HepG2 (cell line): Measurements from ENCODE around the gene SMIM20. TPM values are rescaled to one million over a fixed set of nuclear protein-coding genes. Genes with fewer than 3 reads are reported as not detected.

ENCODE experiments used
- ESRRA ChIP-seq: sonication (generic); formaldehyde crosslinking; IDR thresholded peaks from 2 replicates; pipeline ENCODE4 v1.5.1; 2020; ENCODE audit warnings: mild to moderate bottlenecking, low read depth, missing genetic modification reagents
- HNRNPL ChIP-seq: fragments of 200-400 bp; formaldehyde crosslinking; IDR thresholded peaks from 2 replicates; pipeline ENCODE4 v1.6.1; 2017; ENCODE audit warnings: mild to moderate bottlenecking, low read depth, low read length
- HNRNPLL ChIP-seq: fragments of 200-400 bp; formaldehyde crosslinking; IDR thresholded peaks from 2 replicates; pipeline ENCODE4 v1.6.1; 2017; ENCODE audit warnings: mild to moderate bottlenecking, low read depth, low read length; ENCODE audit not compliant: poor library complexity, severe bottlenecking
- MEIS1 ChIP-seq: sonication (generic); formaldehyde crosslinking; IDR thresholded peaks from 2 replicates; pipeline ENCODE4 v1.9.0; 2021; ENCODE audit warnings: mild to moderate bottlenecking, missing genetic modification reagents, moderate library complexity, borderline replicate concordance
- NCOA2 ChIP-seq: sonication (generic); formaldehyde crosslinking; IDR thresholded peaks from 2 replicates; pipeline ENCODE4 v1.8.0; 2022; ENCODE audit warnings: inconsistent platforms
- NR2F6 ChIP-seq, 2 experiments: IDR thresholded peaks; 2 replicates each; pipeline ENCODE4 v1.6.1; 2016; ENCODE audit warnings: antibody characterized with exemption in 1 of 2, mild to moderate bottlenecking in 1 of 2
- PHF21A ChIP-seq: sonication (generic); formaldehyde crosslinking; IDR thresholded peaks from 2 replicates; pipeline ENCODE4 v1.5.0; 2020; ENCODE audit warnings: mild to moderate bottlenecking, missing genetic modification reagents
- SALL2 ChIP-seq: sonication (generic); formaldehyde crosslinking; IDR thresholded peaks from 2 replicates; pipeline ENCODE4 v1.8.1; 2023; ENCODE audit warnings: mild to moderate bottlenecking, missing genetic modification reagents, inconsistent platforms
- SOX5 ChIP-seq: IDR thresholded peaks from 2 replicates; pipeline ENCODE4 v1.6.1; 2016; ENCODE audit warnings: borderline replicate concordance
- SUZ12 ChIP-seq: fragments of 150-350 bp; IDR thresholded peaks from 2 replicates; pipeline ENCODE4 v1.6.1; 2014; ENCODE audit warnings: low read depth, low read length
- TBL1XR1 ChIP-seq: fragments of 150-350 bp; IDR thresholded peaks from 2 replicates; pipeline ENCODE4 v1.6.1; 2014; ENCODE audit warnings: borderline replicate concordance, low read length; ENCODE audit not compliant: partially characterized antibody
- ZBTB1 ChIP-seq: sonication (generic); formaldehyde crosslinking; IDR thresholded peaks from 2 replicates; pipeline ENCODE4 v1.4.0; 2020; ENCODE audit warnings: missing genetic modification reagents, borderline replicate concordance
- ZBTB33 ChIP-seq: sonication (generic); formaldehyde crosslinking; IDR thresholded peaks from 2 replicates; pipeline ENCODE4 v1.4.0; 2020; ENCODE audit warnings: missing genetic modification reagents
- ZNF597 ChIP-seq: sonication (generic); formaldehyde crosslinking; IDR thresholded peaks from 2 replicates; pipeline ENCODE4 v1.5.0; 2020; ENCODE audit warnings: missing genetic modification reagents
- ZNF614 ChIP-seq: IDR thresholded peaks from 2 replicates; pipeline ENCODE4 v1.6.1; 2018; ENCODE audit warnings: missing biosample characterization, missing genetic modification reagents, inconsistent platforms, borderline replicate concordance
- polyA plus RNA-seq, 8 experiments: library from polyadenylated mRNA; depleted of rRNA in 3 of 8; stranded (reverse) in 7 of 8; unstranded in 1 of 8; fragments of >200 nt; fragmentation: Illumina TruSeq in 4 of 8; extraction: Trizol in 4 of 8; gene quantifications; 2 replicates each; pipeline versions ENCODE4 v1.2.1 to v1.2.3, GENCODE V29; 2011 to 2016; ENCODE audit warnings: low read depth in 4 of 8, missing spikeins in 1 of 8, mixed read lengths in 1 of 8; ENCODE audit not compliant: insufficient read depth in 1 of 8
- total RNA-seq, 5 experiments: library from RNA; depleted of rRNA; stranded (reverse); fragments of >200 nt; fragmentation: Illumina TruSeq; extraction: Trizol; gene quantifications; 2 replicates each; pipeline ENCODE4 v1.2.3, GENCODE V29; 2016; ENCODE audit warnings: low read depth in 1 of 5
- TF ChIP-seq, protein P1 (sequence below): sonication (generic); formaldehyde crosslinking; IDR thresholded peaks from 2 replicates; pipeline ENCODE4 v1.8.0; 2022; ENCODE audit warnings: mild to moderate bottlenecking, missing genetic modification reagents; ENCODE audit not compliant: insufficient replicate concordance
- TF ChIP-seq, protein P2 (sequence below): sonication (generic); formaldehyde crosslinking; IDR thresholded peaks from 2 replicates; pipeline ENCODE4 v1.4.0; 2020; ENCODE audit warnings: missing genetic modification reagents, borderline replicate concordance
- TF ChIP-seq, protein P3 (sequence below): sonication (generic); formaldehyde crosslinking; conservative IDR thresholded peaks from 2 replicates; pipeline ENCODE4 v1.4.0; 2020; ENCODE audit warnings: mild to moderate bottlenecking, missing genetic modification reagents, moderate library complexity
- TF ChIP-seq, protein P4 (sequence below): IDR thresholded peaks from 2 replicates; pipeline ENCODE4 v1.6.1; 2016; ENCODE audit warnings: control low read depth

Gene SMIM20
- total and polyA plus RNA-seq, 2 of the 13 experiments (the other 11 are each of a cell fraction or from before 2014, with no cell fraction given): 26.3 to 30.2 TPM

DNA sequence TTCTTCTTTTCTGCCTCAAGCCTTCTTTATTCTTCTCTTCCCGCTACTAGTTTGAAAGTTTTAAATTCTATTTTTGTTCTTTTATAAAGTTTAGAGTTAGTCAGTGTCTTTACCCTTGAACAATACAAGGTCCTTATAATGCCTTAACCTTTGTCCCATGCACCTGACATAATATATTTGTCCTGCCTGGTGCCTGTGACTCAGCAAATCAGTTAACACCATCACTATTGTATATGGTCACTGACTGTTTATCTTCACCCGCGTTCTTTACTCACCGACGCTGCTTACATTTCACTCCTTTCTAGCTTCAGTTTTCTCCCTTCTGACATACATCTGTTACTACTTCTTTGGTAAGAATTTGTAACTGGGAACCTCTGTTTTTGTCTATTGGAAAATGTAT lies 5.7 kb downstream of the SMIM20 start (continued):
- TF ChIP-seq, protein P1, sequence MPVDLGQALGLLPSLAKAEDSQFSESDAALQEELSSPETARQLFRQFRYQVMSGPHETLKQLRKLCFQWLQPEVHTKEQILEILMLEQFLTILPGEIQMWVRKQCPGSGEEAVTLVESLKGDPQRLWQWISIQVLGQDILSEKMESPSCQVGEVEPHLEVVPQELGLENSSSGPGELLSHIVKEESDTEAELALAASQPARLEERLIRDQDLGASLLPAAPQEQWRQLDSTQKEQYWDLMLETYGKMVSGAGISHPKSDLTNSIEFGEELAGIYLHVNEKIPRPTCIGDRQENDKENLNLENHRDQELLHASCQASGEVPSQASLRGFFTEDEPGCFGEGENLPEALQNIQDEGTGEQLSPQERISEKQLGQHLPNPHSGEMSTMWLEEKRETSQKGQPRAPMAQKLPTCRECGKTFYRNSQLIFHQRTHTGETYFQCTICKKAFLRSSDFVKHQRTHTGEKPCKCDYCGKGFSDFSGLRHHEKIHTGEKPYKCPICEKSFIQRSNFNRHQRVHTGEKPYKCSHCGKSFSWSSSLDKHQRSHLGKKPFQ (CRISPR knock-in tag): no peak
- TF ChIP-seq ZBTB1 (no peak), ESRRA (peak; percentile 56; the same call in 1 of the 2 replicates), HNRNPL (no peak), SALL2 (no peak), NR2F6 (IDR thresholded peaks at IDR 0.05) (peak; percentile 52; the same call in 1 of the 2 replicates), NR2F6 (CRISPR knock-in tag; IDR thresholded peaks at IDR 0.05) (peak; percentile 74), NCOA2 (peak; percentile 69), ZNF614 (CRISPR knock-in tag) (peak; percentile 47; the same call in 1 of the 2 replicates), ZBTB33 (CRISPR knock-in tag) (no peak), HNRNPLL (no peak), SOX5 (CRISPR knock-in tag) (peak; percentile 97), PHF21A (CRISPR knock-in tag) (0 out of 2 replicates have a peak, but pooled peaks have one; percentile 57), SUZ12 (no peak), ZNF597 (CRISPR knock-in tag) (no peak), MEIS1 (CRISPR knock-in tag) (no peak), TBL1XR1 (peak; percentile 22)
- TF ChIP-seq, protein P2, sequence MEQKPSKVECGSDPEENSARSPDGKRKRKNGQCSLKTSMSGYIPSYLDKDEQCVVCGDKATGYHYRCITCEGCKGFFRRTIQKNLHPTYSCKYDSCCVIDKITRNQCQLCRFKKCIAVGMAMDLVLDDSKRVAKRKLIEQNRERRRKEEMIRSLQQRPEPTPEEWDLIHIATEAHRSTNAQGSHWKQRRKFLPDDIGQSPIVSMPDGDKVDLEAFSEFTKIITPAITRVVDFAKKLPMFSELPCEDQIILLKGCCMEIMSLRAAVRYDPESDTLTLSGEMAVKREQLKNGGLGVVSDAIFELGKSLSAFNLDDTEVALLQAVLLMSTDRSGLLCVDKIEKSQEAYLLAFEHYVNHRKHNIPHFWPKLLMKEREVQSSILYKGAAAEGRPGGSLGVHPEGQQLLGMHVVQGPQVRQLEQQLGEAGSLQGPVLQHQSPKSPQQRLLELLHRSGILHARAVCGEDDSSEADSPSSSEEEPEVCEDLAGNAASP (CRISPR knock-in tag): peak; percentile 70; the same call in 1 of the 2 replicates
- TF ChIP-seq, protein P3, sequence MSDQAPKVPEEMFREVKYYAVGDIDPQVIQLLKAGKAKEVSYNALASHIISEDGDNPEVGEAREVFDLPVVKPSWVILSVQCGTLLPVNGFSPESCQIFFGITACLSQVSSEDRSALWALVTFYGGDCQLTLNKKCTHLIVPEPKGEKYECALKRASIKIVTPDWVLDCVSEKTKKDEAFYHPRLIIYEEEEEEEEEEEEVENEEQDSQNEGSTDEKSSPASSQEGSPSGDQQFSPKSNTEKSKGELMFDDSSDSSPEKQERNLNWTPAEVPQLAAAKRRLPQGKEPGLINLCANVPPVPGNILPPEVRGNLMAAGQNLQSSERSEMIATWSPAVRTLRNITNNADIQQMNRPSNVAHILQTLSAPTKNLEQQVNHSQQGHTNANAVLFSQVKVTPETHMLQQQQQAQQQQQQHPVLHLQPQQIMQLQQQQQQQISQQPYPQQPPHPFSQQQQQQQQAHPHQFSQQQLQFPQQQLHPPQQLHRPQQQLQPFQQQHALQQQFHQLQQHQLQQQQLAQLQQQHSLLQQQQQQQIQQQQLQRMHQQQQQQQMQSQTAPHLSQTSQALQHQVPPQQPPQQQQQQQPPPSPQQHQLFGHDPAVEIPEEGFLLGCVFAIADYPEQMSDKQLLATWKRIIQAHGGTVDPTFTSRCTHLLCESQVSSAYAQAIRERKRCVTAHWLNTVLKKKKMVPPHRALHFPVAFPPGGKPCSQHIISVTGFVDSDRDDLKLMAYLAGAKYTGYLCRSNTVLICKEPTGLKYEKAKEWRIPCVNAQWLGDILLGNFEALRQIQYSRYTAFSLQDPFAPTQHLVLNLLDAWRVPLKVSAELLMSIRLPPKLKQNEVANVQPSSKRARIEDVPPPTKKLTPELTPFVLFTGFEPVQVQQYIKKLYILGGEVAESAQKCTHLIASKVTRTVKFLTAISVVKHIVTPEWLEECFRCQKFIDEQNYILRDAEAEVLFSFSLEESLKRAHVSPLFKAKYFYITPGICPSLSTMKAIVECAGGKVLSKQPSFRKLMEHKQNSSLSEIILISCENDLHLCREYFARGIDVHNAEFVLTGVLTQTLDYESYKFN (CRISPR knock-in tag): peak; percentile 84
- TF ChIP-seq, protein P4, sequence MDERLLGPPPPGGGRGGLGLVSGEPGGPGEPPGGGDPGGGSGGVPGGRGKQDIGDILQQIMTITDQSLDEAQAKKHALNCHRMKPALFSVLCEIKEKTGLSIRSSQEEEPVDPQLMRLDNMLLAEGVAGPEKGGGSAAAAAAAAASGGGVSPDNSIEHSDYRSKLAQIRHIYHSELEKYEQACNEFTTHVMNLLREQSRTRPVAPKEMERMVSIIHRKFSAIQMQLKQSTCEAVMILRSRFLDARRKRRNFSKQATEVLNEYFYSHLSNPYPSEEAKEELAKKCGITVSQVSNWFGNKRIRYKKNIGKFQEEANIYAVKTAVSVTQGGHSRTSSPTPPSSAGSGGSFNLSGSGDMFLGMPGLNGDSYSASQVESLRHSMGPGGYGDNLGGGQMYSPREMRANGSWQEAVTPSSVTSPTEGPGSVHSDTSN: no peak
